Skeletal muscle satellite cell (primary cell): ENCODE data around the gene TOX2.

Experiments
- H3K27me3 ChIP-seq: 2 replicates; pipeline ENCODE4 v1.7.0; 2013; ENCODE audit warnings: low read length; ENCODE audit not compliant: control insufficient read depth, insufficient read depth
- H3K36me3 ChIP-seq: 2 replicates; pipeline ENCODE4 v1.7.0; 2013; ENCODE audit warnings: mild to moderate bottlenecking, control low read depth, low read length; ENCODE audit not compliant: insufficient read depth
- H3K4me1 ChIP-seq: 2 replicates; pipeline ENCODE4 v1.7.0; 2013; ENCODE audit warnings: low read length; ENCODE audit not compliant: control insufficient read depth, insufficient read depth
- H3K4me2 ChIP-seq: 2 replicates; pipeline ENCODE4 v1.7.0; 2013; ENCODE audit warnings: mild to moderate bottlenecking, low read length
- H3K4me3 ChIP-seq: 2 replicates; pipeline ENCODE4 v1.7.0; 2013; ENCODE audit warnings: low read length
- H3K9ac ChIP-seq: 2 replicates; pipeline ENCODE4 v1.7.0; 2013; ENCODE audit warnings: mild to moderate bottlenecking, low read depth, low read length, moderate library complexity
- H3K9me3 ChIP-seq: replicated peaks from 2 replicates; pipeline ENCODE4 v1.7.0; 2013; ENCODE audit warnings: mild to moderate bottlenecking, control low read depth, low read length

The TOX2 gene

GRCh38 chr20:44075191-44075949 lies 160.7 kb downstream of the TOX2 start:
- Histone ChIP-seq H3K4me1 (peaks cover 5% of the 10 kb centered on the region), H3K9ac (no peak overlapping the region), H3K4me3 (no peak overlapping the region), H3K9me3 (no peaks in the 10 kb centered on the region), H3K36me3 (no peaks in the 10 kb centered on the region), H3K4me2 (no peak overlapping the region), H3K27me3 (peaks cover 36% of the 10 kb centered on the region)

DNA sequence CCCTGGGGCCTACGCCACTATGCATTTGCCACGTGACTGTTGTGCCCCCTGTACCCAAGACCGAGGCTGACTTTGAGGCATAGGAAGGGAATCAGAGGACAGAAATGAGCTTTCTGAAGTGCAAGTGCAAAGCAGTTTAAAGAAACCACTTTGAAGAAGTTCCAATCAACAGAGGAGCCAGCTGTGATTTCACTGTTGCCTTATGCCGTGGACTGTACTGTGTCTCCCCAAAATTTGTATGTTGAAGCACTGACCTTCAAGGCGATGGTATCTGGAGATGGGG lies 161.2 kb downstream of the TOX2 start:
- H3K27me3 ChIP-seq: peaks cover 31% of the 10 kb centered on the region
- peaks cover 5% of the 10 kb centered on the region for H3K4me1 ChIP-seq
- no peaks in the 10 kb centered on the region for H3K9me3 ChIP-seq
- no peaks in the 10 kb centered on the region for H3K36me3 ChIP-seq
- H3K4me2 ChIP-seq: no peak overlapping the region
- H3K4me3 ChIP-seq: no peak overlapping the region
- H3K9ac ChIP-seq: no peak overlapping the region

DNA sequence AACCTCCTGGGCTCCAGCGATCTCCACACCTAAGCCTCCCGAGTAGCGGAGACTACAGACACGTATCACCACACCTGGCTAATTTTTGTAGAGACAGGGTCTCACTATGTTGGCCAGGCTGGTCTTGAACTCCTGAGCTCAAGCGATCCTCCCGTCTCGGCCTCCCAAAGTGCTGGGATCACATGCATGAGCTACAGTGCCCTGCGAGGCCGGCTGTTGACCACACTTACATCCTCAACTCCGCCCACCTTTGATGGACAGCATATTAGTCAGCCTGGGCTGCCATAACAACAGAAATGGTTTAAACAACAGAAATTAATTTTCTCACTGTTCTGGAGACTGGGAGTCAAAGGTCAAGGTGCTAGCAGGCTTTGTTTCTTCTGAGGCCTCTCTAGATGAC lies 164.6 kb downstream of the TOX2 start:
- Histone ChIP-seq H3K9ac (no peak overlapping the region), H3K4me2 (no peak overlapping the region), H3K4me1 (peaks cover 18% of the 10 kb centered on the region), H3K4me3 (no peak overlapping the region), H3K36me3 (no peaks in the 10 kb centered on the region), H3K27me3 (peaks cover 13% of the 10 kb centered on the region), H3K9me3 (no peaks in the 10 kb centered on the region)

GRCh38 chr20:44080064-44080463 lies 165.4 kb downstream of the TOX2 start:
- no peak overlapping the region for H3K9ac ChIP-seq
- no peak overlapping the region for H3K4me3 ChIP-seq
- peaks cover 13% of the 10 kb centered on the region for H3K4me1 ChIP-seq
- H3K36me3 ChIP-seq: no peaks in the 10 kb centered on the region
- no peaks in the 10 kb centered on the region for H3K9me3 ChIP-seq
- peaks cover 7% of the 10 kb centered on the region for H3K27me3 ChIP-seq
- H3K4me2 ChIP-seq: no peak overlapping the region

- peaks cover 7% of the 10 kb centered on the region for H3K27me3 ChIP-seq
- H3K4me2 ChIP-seq: no peak overlapping the region
- no peak overlapping the region for H3K4me3 ChIP-seq
- H3K4me1 ChIP-seq: peaks cover 13% of the 10 kb centered on the region
- H3K9me3 ChIP-seq: no peaks in the 10 kb centered on the region
- H3K36me3 ChIP-seq: no peaks in the 10 kb centered on the region
- H3K9ac ChIP-seq: no peak overlapping the region
These were observed 166.1 kb downstream of the TOX2 start for GRCh38 chr20:44080646-44081267.

- Histone ChIP-seq H3K9me3 (no peaks in the 10 kb centered on the region), H3K9ac (no peak overlapping the region), H3K4me1 (peaks cover 13% of the 10 kb centered on the region)
These were observed 166.8 kb downstream of the TOX2 start for GRCh38 chr20:44081476-44081875.

GRCh38 chr20:44081888-44082287 lies 167.2 kb downstream of the TOX2 start:
- no peak overlapping the region for H3K4me2 ChIP-seq
- H3K4me3 ChIP-seq: no peak overlapping the region
- peaks cover 13% of the 10 kb centered on the region for H3K4me1 ChIP-seq
- H3K36me3 ChIP-seq: no peaks in the 10 kb centered on the region
- H3K27me3 ChIP-seq: peaks cover 18% of the 10 kb centered on the region
- no peak overlapping the region for H3K9ac ChIP-seq
- no peaks in the 10 kb centered on the region for H3K9me3 ChIP-seq

More at GRCh38 chr20:44081476-44081875, 166.8 kb downstream of the TOX2 start:
- no peak overlapping the region for H3K4me3 ChIP-seq
- no peaks in the 10 kb centered on the region for H3K36me3 ChIP-seq
- H3K4me2 ChIP-seq: no peak overlapping the region
- H3K27me3 ChIP-seq: peaks cover 14% of the 10 kb centered on the region

GRCh38 chr20:44083220-44083933 lies 168.7 kb downstream of the TOX2 start:
- Histone ChIP-seq H3K36me3 (no peaks in the 10 kb centered on the region), H3K9ac (no peak overlapping the region), H3K9me3 (no peaks in the 10 kb centered on the region), H3K4me1 (peaks cover 13% of the 10 kb centered on the region), H3K4me2 (no peak overlapping the region), H3K4me3 (no peak overlapping the region), H3K27me3 (peaks cover 25% of the 10 kb centered on the region)

DNA sequence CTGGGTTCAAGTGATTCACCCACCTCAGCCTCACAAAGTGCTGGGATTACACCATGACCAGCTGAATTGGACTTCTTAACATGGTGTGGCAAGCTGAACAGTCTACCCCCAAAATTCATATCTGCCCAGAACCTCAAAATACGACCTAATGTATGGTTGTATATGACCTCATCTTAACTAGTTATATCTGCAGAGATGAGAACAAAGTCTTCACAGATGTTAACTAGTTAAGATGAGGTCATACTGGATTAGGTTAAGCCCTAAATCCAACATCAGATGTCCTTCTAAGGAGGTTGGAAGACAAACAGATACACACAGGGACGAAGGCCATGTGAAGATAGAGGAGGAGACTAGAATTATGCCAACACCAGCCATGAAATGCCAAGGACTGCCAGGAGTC lies 169.8 kb downstream of the TOX2 start:
- Histone ChIP-seq H3K4me2 (no peak overlapping the region), H3K27me3 (peaks cover 25% of the 10 kb centered on the region), H3K4me1 (peaks cover 13% of the 10 kb centered on the region), H3K4me3 (no peak overlapping the region), H3K9me3 (no peaks in the 10 kb centered on the region), H3K9ac (no peak overlapping the region), H3K36me3 (no peaks in the 10 kb centered on the region)

GRCh38 chr20:44084891-44085290 lies 170.2 kb downstream of the TOX2 start:
- Histone ChIP-seq H3K36me3 (no peaks in the 10 kb centered on the region), H3K4me3 (no peak overlapping the region), H3K27me3 (peaks cover 25% of the 10 kb centered on the region), H3K4me2 (no peak overlapping the region), H3K4me1 (peaks cover 14% of the 10 kb centered on the region), H3K9ac (no peak overlapping the region), H3K9me3 (no peaks in the 10 kb centered on the region)

GRCh38 chr20:44085616-44086434 lies 171.2 kb downstream of the TOX2 start:
- Histone ChIP-seq H3K36me3 (no peaks in the 10 kb centered on the region), H3K27me3 (peaks cover 25% of the 10 kb centered on the region), H3K9ac (no peak overlapping the region), H3K4me1 (peaks cover 18% of the 10 kb centered on the region), H3K4me3 (no peak overlapping the region), H3K4me2 (no peak overlapping the region), H3K9me3 (no peaks in the 10 kb centered on the region)
